ENCODE data around the gene CLIC1.

CLIC1 gene

DNA sequence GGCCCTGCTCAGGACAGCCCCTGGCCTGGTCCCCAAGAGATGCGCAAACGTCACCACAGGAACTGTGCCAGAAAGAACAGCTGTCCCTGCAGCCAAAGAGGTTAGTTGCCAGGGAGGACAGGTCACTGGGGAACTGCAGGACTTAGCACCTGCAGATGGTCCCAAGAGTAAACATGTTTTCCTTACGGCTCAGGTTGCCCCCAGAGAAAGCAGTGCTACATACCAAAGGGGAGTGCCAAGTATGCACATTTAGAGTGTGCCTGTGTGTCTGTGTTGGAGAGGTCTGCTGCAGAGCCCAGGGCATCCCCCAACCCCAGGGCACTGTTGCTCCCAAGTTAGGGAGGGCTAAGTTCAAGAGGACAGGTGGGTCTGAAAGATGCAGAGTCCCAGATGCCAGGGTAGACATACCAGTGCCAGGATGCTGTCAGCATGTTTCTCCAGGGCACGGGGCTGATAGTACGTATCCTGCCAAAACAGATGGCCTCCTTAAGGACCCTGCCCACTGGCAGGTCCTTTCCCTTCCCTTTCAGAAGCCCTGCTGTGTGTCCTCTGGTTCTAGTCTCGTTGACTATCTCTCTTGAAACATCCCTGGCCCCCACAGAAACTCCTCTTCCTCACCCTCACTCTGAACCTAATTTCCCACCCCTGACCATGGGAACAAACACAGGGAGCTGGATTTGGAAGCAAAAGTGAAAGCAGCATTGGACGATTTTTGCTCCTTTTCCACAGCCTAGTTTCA, 34.5 kb downstream of the CLIC1 start:
- DNase-seq (ENCODE audit: low read depth): no peak

DNA sequence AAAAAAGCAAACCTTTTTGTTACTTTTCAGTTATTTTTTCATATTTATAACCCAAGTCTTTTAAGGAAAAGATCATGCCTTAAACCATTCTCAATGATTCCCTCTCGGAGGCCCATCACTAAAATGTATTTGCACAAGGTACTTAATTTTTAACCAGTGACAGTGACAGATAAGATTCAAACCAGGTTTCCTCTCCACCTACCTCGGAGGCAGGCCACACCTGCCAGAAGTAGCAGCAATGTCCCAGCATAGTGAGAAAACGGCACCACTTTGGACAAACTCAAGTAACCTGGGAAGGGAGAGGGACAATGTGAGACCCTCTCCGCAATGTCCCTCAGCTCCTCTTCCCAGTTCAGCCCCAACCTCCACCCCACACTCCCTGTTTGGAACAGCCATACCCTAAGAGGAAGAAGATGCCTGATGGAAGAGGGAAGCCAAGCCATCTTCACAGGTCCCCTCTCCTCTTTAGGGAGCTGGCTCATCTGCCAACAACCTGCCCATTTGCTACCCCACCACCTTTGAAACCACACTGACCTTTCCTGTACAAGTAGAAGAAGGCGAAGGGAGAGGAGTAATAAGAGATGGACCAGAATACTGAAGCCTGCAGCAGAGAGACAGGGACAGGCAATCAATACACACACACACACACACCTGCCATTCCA, 35.5 kb downstream of the CLIC1 start:
- no peak for DNase-seq (ENCODE audit: low read depth)

DNA sequence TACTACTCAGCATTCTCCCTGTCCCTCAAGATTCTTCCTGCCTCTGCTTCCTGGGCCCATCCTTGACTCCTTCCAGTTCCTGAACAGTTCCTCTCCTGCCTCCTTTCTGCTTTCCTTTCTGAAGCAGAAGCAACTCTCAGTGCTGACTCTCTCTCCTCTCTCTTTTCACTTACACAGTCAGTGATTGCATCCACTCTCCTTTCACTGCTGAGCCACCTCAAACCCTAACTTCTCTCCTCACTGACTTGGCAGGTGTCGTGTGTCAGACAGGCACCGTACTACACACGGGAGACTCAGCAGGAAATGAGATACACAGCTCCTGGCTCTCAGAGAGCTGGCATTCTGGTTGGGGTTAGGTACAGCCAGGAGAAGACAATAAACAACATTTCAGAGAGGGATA, 38.8 kb downstream of the CLIC1 start:
- no peak for DNase-seq (ENCODE audit: low read depth)

- DNase-seq (ENCODE audit: low read depth): no peak
Measured at GRCh38 chr6:31693535-31693934, 42.8 kb downstream of the CLIC1 start.

- DNase-seq (ENCODE audit: low read depth): no peak
Measured at GRCh38 chr6:31692886-31693285, 43.4 kb downstream of the CLIC1 start.

- no peak for DNase-seq (ENCODE audit: low read depth)
Measured at GRCh38 chr6:31692353-31692752, 44.0 kb downstream of the CLIC1 start.

- DNase-seq (ENCODE audit: low read depth): no peak
Measured at GRCh38 chr6:31691564-31692108, 44.7 kb downstream of the CLIC1 start.

- DNase-seq (ENCODE audit: low read depth): no peak
Measured at GRCh38 chr6:31691078-31691463, 45.3 kb downstream of the CLIC1 start.

DNA sequence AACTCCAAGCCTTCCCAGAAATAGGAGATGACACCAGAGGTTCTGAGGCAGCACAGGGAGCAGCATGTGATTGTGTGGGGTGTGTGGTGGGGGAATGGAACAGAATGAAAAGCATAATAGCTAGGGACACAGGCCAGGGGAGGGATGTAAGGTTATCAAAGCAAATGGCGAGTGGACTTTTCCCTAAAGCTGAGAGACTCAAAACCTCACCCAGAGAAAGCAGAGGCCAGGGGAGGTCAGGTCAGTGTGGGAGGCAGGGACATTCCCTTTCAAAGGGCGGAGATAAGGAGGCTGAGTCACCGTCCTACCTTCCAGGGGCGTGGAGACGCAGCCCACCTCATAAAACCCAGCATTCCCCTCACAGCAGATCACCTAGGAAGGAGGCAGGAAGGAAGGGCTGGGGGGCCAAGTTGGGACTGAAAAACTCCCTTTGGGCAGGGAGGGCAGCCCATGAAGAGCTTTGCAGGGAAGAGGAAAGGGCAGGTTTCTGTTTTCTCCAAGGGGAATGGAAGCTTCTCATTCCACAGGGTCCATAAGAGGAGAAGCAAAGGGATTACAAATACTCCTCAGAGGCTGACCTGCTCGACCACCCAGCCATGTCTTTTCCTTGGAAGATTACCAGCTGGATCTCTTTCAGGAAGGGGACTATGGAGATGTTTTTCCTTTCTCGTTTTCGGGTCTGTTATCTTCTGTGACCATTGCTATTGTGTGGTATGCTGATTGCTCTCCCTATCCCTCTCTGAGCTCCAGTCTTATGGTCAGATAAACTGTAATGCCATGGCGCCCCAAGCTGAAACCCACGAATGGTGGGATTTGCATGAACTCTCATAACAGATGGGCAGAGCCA, 45.9 kb downstream of the CLIC1 start:
- no peak for DNase-seq (ENCODE audit: low read depth)

- no peak for DNase-seq (ENCODE audit: low read depth)
Measured at GRCh38 chr6:31689249-31690110, 46.9 kb downstream of the CLIC1 start.

DNA sequence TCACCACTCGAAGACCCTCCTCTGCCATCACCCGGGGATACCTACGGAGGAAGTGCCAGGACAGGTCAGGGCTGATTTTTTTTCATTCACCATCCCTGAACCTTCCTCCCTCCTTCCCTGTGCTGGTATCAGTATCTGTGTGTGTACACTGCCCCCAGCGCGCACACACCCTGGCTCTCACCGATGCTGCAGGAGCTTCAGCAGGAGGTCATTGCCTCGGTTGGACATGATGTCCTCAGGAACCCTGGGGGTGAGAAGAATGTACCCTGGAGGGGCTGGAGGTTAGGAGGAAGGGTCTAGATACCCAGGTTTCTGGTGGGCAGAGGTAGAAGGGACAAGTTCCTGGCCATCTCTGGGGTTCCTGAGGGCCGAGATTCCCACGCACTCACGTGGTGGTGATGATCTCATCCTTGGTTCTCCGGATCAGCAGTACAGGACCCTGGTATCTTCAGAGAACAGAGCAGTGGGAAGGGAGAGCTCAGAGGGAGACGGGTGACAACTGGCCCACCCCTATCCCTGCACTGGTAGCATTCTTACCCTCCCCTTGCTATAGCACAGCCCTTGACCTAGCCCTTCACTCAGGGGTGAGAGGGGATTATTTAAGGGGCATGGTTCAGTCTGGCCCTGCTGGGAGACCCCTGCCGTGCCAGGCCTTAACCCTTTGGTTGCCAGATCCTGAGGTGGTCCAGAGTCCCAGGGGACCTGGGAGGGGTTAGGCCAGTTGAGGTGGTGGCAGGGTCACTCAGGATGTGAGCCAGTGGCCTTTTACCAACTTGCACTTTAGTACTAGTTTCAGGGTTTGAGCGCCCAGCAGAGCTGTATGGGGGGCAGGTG, 48.3 kb downstream of the CLIC1 start:
- DNase-seq (ENCODE audit: low read depth): no peak

DNA sequence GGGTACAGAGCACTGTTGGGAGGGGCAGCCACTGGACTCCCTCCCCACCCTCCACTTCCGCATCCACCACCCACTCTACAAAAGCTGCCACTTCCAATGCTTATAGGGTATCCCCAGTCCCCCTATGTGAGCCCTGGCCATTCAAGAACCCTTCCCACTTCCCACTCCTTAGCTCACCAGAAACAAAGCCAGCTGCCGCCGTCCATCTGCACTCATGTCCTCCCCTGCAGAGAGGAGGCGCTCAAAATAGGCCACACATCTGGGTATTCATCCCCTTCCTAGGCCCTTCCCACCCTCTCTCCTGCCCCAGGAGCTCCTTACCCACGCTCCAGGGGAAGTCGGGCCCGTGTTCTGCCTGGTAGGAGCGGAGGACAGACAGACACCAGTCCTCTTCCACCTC, 49.0 kb downstream of the CLIC1 start:
- no peak for DNase-seq (ENCODE audit: low read depth)

GRCh38 chr6:31686483-31686882, 49.8 kb downstream of the CLIC1 start:
- no peak for DNase-seq (ENCODE audit: low read depth)

DNA sequence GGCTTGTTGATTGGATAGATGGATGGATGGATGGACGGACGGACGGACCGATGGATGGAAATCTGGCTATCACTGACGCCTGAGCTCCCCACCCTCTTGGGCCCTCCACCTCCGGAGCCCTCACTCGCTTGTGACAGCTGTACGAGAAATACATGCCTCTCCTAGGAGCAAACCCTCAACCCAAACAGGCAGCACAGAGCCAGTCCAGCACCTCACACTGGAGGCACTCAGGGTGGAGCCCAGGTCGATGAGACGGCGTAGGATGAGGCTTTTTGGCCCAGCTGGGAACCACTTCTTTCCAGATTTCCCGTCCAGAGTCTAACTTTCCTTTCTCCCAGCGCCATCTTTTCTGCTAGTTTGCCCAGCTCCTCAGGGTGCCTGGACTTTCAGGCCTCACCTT, 52.7 kb downstream of the CLIC1 start:
- DNase-seq (ENCODE audit: low read depth): no peak

DNA sequence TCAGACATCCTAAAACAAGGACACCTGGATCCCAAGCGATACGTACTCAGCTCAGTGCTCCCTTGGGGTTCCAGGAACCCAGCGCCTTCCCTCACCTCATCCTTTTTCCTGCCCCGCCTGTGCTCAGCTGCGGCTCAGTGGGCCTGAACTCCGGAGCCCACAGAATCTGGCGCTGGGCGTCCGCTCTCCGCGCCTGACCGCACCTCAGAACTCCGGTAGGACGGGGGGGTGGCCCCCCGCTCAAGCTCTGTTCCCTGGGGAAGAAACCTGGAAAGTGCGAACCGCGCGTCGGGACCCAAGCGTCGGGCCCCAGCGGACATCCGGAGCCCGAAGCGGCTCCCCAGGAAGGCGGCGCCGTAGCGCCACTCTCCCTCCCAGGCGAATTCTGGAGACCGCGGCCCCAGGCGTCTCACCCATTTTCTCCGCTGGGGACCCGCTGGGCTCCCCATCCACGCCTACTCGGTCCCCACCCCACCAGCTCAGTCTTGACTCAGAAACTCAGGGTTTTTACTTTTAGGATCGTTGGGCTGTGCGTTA, 55.1 kb downstream of the CLIC1 start:
- peak; percentile 26 for DNase-seq (ENCODE audit: low read depth)
